ENCODE results near the gene CEP85. TPM values are rescaled to one million over a fixed set of nuclear protein-coding genes. Genes with fewer than 3 reads are reported as not detected.

Gene CEP85
- total RNA-seq, 4 donors from 2014 or later = 1.3 to 6.8 (median 4.7) TPM

DNA sequence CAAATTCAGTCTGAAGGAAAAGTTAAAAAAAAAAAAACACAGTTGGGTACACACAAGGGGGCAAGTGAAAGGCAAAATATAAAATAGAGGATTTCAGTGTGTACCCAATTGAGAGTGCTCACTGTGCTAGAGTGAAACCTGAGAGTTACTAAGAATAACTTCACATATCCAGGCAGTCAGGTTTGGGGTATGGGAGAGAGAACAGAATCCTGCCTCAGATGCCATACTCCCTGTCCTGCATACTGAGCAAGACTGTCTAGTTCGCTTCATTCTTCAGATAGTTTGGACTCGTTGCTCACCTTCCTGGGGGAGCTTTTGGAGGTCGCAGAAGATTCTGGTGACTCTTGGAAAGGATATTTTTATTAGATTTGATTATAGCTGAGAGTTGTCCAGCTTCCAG lies 20.4 kb downstream of the CEP85 start:
- no peak for ATAC-seq
- H3K9me3 ChIP-seq = no peaks in the 10 kb centered on the region
- no peaks in the 10 kb centered on the region for H3K4me1 ChIP-seq
- H3K27me3 ChIP-seq = no peaks in the 10 kb centered on the region
- no peak overlapping the region for H3K27ac ChIP-seq
- no peak overlapping the region for H3K4me3 ChIP-seq
- peaks cover 0 to 58% of the 10 kb centered on the region in 2 donors for H3K36me3 ChIP-seq
- TF ChIP-seq POLR2A (IDR thresholded peaks at IDR 0.05) = no peak
- TF ChIP-seq POLR2AphosphoS5 (IDR thresholded peaks at IDR 0.05) = no peak
- TF ChIP-seq, protein P1, sequence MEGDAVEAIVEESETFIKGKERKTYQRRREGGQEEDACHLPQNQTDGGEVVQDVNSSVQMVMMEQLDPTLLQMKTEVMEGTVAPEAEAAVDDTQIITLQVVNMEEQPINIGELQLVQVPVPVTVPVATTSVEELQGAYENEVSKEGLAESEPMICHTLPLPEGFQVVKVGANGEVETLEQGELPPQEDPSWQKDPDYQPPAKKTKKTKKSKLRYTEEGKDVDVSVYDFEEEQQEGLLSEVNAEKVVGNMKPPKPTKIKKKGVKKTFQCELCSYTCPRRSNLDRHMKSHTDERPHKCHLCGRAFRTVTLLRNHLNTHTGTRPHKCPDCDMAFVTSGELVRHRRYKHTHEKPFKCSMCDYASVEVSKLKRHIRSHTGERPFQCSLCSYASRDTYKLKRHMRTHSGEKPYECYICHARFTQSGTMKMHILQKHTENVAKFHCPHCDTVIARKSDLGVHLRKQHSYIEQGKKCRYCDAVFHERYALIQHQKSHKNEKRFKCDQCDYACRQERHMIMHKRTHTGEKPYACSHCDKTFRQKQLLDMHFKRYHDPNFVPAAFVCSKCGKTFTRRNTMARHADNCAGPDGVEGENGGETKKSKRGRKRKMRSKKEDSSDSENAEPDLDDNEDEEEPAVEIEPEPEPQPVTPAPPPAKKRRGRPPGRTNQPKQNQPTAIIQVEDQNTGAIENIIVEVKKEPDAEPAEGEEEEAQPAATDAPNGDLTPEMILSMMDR (IDR thresholded peaks at IDR 0.05) = no peak
- TF ChIP-seq EP300 (IDR thresholded peaks at IDR 0.05) = no peak
- WGBS, 2 donors (ENCODE audit: low coverage in 1 of 2) = 62 to 80% methylated on average over 2 to 3 of the region's 3 CpGs

DNA sequence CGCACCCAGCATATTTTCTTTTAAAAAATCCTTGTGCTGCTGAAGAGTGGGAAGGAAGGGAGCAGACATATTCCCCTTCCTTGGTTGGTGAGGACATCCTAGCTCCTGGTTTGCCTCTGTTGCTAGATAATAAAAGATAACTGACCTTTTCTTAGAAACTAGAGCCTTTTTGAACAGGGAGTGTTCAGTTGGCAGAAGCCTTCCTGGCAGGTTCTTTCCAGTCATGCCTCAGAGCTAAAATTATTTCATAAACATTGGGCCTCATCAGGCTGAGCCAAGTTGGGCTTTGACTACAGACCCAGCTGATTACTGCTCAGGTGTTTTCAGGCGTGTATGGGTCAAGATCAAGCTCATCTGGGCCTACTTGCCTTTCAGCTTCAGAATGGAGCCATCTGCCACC lies 23.2 kb downstream of the CEP85 start:
- Histone ChIP-seq H3K27me3 (no peaks in the 10 kb centered on the region), H3K27ac (no peak overlapping the region), H3K36me3 (peaks cover 0 to 78% of the 10 kb centered on the region in 2 donors), H3K4me1 (no peaks in the 10 kb centered on the region), H3K4me3 (no peak overlapping the region), H3K9me3 (no peaks in the 10 kb centered on the region)
- TF ChIP-seq POLR2AphosphoS5 (IDR thresholded peaks at IDR 0.05) = no peak
- TF ChIP-seq POLR2A (IDR thresholded peaks at IDR 0.05) = no peak
- no peak for ATAC-seq
- 50 to 80% methylated on average over 1 of the region's 2 CpGs for WGBS, 2 donors (ENCODE audit: low coverage in 1 of 2)

DNA sequence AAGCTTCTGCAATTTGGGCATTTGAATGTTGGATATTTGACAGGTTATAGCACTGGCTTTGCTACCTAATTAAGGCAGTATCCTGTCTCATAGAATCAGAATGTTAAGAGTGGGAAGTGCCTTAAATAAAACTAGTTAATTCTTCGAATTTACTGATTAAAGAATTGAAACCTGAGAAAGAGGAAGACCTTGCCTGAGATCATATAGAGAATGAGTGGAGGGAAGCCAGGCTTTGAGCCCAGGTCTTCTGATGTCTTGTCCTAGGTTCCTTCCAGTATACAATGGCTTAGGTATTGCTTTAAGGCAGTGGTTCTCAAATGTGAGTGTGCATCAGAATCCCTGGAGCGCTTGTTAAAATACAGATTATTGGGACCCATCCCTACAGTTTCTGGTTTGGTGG lies 25.0 kb downstream of the CEP85 start:
- H3K4me1 ChIP-seq = no peaks in the 10 kb centered on the region
- no peak for ATAC-seq
- WGBS, 2 donors (ENCODE audit: low coverage in 1 of 2) = 89 to 100% methylated on average over 2 of the region's 2 CpGs
- H3K4me3 ChIP-seq = no peak overlapping the region
- H3K27ac ChIP-seq = no peak overlapping the region
- H3K9me3 ChIP-seq = no peaks in the 10 kb centered on the region
- no peaks in the 10 kb centered on the region for H3K27me3 ChIP-seq
- peaks cover 0 to 89% of the 10 kb centered on the region in 2 donors for H3K36me3 ChIP-seq
- no peak for TF ChIP-seq EP300 (IDR thresholded peaks at IDR 0.05)
- TF ChIP-seq POLR2A (IDR thresholded peaks at IDR 0.05) = no peak
- TF ChIP-seq POLR2AphosphoS5 (IDR thresholded peaks at IDR 0.05) = no peak
- TF ChIP-seq, protein P1 (IDR thresholded peaks at IDR 0.05) = no peak

DNA sequence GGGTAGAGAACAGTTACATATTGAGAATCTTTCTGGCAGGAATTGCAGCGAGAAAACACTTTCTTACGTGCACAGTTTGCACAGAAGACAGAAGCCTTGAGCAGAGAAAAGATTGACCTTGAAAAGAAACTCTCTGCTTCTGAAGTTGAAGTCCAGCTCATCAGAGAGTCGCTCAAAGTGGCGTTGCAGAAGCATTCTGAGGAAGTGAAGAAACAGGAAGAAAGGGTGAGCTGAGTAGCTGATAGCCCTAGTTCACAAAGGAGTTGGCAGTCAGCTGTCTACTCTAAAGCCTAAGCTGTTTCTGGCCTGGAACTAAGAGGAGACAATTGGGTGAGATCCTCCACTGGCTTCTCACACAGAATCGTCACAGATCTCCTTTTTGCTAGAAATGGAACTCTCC lies 25.6 kb downstream of the CEP85 start:
- TF ChIP-seq, protein P1 (IDR thresholded peaks at IDR 0.05) = no peak
- no peak for TF ChIP-seq EP300 (IDR thresholded peaks at IDR 0.05)
- no peak for TF ChIP-seq POLR2A (IDR thresholded peaks at IDR 0.05)
- TF ChIP-seq POLR2AphosphoS5 (IDR thresholded peaks at IDR 0.05) = no peak
- no peak overlapping the region for H3K4me3 ChIP-seq
- WGBS, 2 donors (ENCODE audit: low coverage in 1 of 2) = 77 to 81% methylated on average over 2 to 5 of the region's 5 CpGs
- H3K9me3 ChIP-seq = no peaks in the 10 kb centered on the region
- no peak overlapping the region for H3K27ac ChIP-seq
- peaks cover 0 to 94% of the 10 kb centered on the region in 2 donors for H3K36me3 ChIP-seq
- H3K27me3 ChIP-seq = no peaks in the 10 kb centered on the region
- H3K4me1 ChIP-seq = no peaks in the 10 kb centered on the region
- ATAC-seq = no peak

DNA sequence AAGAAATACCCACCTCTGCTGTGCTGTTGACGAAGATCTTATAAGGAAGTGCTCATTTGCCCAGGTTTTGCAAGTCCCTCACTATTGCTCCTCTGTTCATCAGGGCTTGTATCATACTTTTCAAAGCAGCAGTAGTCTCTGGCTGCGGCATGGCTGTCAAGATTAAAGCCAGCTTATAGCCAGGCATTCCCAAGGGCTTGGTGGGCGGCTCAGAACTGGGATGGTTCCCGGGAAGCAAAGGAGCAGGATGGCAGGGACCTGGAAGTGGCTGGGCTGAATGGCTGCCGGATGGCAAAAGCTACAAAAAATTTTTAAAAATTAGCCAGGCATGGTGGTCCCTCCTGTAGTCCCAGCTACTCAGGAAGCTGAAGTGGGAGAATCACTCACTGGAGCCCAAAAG lies 29.2 kb downstream of the CEP85 start:
- no peak for TF ChIP-seq POLR2AphosphoS5 (IDR thresholded peaks at IDR 0.05)
- TF ChIP-seq POLR2A (IDR thresholded peaks at IDR 0.05) = no peak
- TF ChIP-seq, protein P1 (IDR thresholded peaks at IDR 0.05) = no peak
- TF ChIP-seq EP300 (IDR thresholded peaks at IDR 0.05) = no peak
- WGBS, 2 donors (ENCODE audit: low coverage in 1 of 2) = 85% methylated on average over 3 of the region's 5 CpGs; no CpG with 5 or more reads in 1 of the 2 donors
- Histone ChIP-seq H3K4me3 (no peak overlapping the region), H3K36me3 (peaks cover 0 to 81% of the 10 kb centered on the region in 2 donors), H3K27me3 (no peaks in the 10 kb centered on the region), H3K4me1 (no peaks in the 10 kb centered on the region), H3K27ac (no peak overlapping the region), H3K9me3 (no peaks in the 10 kb centered on the region)
- ATAC-seq = no peak

Data from gastroesophageal sphincter (tissue), 4 donors.